Activated CD8-positive, alpha-beta memory T cell treated with anti-CD3 and anti-CD28 coated beads for 4 hours (primary cell): Measurements from ENCODE around the gene QRICH2.
A peak's percentile ranks its signal among the peaks of the same experiment; 100 is the strongest.
"Not testable (repeated sequence)": the region's sequence is repeated elsewhere in the genome, so short reads cannot be mapped to it uniquely, and the experiment has no call there.

Experiments used
- DNase-seq, 2 donors: peaks; one replicate each; pipeline ENCODE4 v3.0.0-alpha.2; 2020; ENCODE audit warnings: low read depth in 2 of 2

Gene QRICH2

GRCh38 chr17:76277300-76278267 is 30.5 kb downstream of the QRICH2 start:
- no peak for DNase-seq

DNA sequence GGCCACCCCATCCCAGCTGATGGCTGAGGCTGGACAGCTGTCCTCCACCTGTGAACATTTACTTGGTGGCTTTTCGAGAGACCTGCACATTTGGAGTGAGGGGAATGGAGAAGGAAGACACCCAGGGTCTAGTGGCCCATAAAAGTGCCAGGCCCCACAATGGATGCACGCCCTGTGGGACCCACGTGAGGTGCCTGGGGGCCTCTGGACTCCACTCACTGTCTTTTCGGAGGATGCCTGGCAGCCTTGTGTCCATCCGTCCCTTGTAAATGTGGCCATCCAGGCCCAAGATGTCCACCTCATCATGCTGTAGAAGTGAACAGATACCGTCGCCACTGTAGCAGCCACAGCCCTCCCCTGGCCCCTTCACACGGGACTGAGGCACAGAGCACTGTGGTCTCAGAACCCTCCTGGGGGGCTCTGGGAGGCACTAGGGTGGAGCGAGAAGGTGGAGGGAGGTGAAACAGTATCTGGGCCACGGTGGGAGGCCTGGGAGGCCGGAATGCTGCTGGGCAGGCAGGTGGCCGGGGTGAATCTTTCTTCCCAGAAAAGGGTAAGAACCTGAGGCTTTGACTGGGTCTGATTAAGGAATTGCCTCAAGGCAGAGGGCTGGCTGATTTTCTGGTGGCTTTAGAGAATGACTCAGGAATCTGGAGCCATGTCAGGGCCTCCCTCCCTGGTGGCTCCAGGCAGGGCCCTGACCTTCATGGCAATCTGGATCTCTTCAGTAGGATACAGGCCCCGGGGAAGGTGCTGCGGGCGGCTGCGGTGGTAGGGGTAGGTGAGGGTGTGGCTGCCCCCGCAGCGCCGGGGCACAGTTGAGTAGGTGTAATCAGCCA is 31.4 kb downstream of the QRICH2 start:
- no peak for DNase-seq

GRCh38 chr17:76276069-76276431 is 32.0 kb downstream of the QRICH2 start:
- no peak for DNase-seq

GRCh38 chr17:76275382-76276068 is 32.6 kb downstream of the QRICH2 start:
- no peak for DNase-seq

DNA sequence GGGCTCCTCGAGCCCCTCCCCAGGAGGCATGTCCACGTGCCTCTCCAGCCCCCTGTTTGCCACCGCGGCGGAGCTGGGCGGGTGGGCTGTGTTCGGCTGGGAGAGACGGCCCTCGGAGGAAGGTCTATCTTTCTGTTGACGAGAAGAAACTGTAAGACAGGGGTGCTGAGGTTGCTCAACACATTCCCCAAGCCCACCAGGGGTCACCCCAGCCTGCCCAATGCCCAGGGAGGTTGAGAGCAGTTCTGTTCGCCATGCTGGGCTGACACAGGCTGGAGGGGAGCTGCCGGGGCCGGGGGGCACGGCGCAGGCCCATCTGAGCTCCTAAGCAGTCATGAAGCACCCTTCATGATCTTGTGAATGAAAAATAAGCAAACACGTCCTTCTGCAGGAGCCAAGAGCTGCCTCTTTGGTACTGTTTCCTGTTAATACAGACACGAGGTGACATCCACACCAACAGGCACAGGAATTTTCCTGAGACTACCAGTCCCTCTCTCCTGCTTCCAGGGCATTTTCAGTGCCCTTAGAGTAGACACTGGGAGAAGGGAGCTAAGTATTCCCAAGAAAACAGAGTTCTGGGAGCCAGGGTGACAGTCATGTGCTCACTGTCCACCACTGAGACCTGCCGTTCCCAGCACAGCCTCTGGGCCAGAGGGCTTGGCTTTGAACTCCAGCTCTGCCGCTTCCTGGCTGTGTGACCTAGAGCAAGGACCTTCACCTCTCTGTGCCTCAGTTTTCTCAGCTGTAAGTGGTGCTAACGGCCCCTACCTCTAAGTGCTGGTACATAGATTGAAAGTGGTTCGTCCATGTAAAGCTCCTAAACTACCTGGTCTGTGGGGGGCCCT is 33.7 kb downstream of the QRICH2 start:
- no peak for DNase-seq

DNA sequence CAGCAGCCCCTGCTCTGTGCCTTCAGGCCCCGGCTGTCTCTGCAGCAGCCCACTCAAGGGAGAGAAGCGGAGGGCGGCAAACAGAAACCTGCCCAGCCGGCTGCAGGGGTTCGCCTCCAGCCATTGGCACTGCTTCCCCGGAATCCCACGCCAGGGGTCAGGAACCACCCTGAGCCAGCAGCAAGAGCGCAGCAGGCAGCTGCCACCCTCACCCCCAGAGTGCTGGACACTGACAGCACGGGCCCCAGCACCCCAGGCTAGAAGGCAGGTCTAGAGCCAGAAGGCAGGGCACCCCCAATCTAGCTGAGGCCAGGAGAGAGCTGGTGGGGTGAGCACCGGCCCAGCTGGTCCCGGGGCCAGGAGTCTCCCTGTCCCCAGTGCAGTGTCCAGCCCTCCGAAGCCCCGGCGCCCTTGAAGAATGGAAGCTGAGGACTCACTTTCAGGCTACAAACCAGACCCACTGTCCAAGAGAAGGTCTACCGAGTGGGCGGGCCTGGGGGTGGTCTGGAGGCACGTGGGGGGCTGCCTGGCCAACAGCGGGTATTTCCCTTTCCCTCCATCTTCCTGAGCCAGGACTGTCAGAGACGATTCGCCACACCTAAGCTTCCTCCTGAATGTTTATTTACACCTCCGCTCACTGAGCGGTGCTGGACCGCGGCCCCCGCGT is 34.5 kb downstream of the QRICH2 start:
- DNase-seq, result no peak

- DNase-seq, result peak in 1 of 2 donors; percentile 47
Observed at GRCh38 chr17:76272541-76273444, 35.3 kb downstream of the QRICH2 start.

GRCh38 chr17:76271669-76272540 is 36.2 kb downstream of the QRICH2 start:
- DNase-seq, result peak; percentile 66 to 82

GRCh38 chr17:76270770-76271668 is 37.1 kb downstream of the QRICH2 start:
- no peak for DNase-seq

- DNase-seq, result no peak
Observed at GRCh38 chr17:76270127-76270592, 37.9 kb downstream of the QRICH2 start.

DNA sequence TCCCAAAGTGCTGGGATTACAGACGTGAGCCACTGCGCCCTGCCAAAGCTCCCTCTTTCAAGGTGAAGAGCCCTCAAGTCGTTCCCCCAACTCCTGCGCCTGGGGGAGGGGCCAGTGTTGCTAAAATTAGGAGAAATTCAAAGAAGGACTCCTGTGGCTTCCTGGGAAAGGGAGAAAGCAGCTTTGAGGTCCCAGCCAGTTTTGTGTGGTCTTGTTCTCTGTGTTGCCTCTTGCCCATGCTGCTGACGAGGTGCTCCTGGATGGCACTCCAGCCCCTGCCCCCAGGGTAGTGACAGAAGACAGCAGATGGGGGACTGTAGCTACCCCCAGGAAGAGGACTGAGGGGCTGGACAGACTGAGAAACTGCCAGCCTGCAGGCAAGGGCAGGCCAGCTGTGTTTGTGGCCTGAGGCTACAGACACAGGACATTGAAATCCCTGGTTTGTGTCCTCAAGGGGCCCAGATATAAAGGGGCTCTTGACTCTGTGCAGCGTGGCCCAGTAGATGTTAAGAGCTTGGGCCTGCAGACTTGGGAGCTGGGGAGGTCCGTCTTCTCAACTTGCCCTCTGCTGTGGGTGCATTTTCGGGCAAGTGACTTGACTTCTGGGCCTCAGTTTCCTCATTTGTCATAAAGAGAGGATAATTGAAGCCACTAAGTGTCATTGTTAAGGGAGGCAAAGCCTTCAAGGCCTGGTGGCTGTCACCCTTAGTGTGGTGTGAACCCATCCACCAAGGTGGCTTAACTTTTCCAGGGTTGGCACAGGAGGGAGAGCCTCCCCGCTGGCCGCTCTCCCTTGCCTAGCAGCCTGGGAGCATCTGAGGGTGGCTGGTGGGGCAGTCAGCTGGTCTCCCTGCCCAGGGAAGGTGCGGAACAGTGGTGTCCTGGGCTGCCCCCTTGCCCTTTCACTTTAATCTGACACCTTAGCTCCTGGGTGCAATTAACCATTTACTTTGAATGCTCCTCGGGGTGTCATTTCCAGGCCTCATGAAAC is 38.8 kb downstream of the QRICH2 start:
- no peak for DNase-seq

DNA sequence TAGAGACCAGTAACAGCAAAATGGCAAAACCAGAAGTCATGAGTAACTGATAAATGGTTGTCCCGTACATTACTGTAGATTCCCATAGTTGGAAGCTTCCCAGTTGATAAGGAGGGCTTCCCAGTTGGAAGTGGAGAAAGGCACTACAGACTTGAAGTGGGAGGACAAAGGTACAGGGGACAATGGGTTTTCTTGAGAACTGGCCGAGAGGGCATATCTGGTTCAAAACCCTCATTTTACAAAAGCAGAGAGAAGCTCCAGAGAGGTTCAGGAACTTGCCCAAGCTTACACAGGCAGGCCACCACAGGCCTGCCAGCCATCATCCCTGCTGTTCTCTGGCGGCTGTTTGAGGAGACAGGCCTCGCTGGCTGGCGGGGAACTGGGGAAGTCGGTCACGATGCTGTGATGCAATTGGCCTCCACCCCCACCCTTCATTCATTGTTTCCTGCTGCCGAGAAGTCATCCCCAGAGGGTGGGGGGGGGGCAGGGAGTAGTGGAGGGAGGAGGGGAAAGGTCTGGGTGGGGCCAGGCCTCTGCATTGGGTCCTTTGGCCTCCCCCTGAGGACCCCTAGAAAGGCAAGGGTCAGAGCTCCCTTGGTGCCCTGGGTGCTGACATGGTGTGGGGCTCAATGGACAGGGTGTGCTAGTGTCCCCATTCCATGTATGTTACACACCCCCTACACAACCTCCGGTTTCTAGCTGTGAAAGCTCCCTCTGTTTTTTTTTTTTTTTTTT is 39.9 kb downstream of the QRICH2 start:
- DNase-seq, result peak; percentile 42 to 68

GRCh38 chr17:76267581-76268001 is 40.5 kb downstream of the QRICH2 start:
- not testable (repeated sequence) for DNase-seq

DNA sequence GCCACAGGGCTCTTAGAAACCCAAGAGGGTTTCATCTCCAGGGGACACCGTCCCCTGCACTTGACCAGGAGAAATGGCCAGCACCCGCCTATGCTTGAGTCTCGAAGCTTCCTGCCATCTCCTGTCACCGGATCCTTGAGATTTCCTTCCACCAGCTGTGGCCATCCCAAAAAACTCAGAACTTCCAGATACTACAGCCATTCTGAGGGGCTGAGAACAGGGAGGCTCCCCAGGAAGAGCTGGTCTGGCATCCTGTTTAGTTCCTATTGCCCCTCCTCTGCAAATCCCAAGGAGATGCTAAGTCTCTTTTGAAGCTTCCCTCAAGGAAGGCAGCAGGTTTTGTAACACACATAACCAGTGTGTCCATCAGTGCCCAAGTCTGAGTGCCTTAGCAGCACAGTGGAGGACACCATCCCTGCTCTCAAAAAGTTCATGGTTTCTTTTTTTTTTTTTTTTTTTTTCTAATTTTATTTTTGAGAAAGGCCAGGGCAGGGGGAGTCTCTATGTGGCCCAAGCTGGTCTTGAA is 41.0 kb downstream of the QRICH2 start:
- DNase-seq, result no peak
